Fibroblast of villous mesenchyme (primary cell): ENCODE data around the gene BTN1A1. TPM values are rescaled to one million over a fixed set of nuclear protein-coding genes. Genes with fewer than 3 reads are reported as not detected.

Experiments
- DNase-seq: peaks from one replicate; pipeline ENCODE4 v3.0.0-alpha.2; 2010; ENCODE audit warnings: low read depth
- H3K4me3 ChIP-seq: 2 replicates; pipeline ENCODE4 v1.5.1; 2011; ENCODE audit warnings: low read depth, mild to moderate bottlenecking, low read length
- total RNA-seq: library from RNA; depleted of rRNA; stranded (reverse); fragments of >200 nt; gene quantifications from 2 replicates; pipeline ENCODE4 v1.2.3, GENCODE V29; 2012
- TF ChIP-seq, protein P1 (sequence below): IDR thresholded peaks from 2 replicates; pipeline ENCODE4 v1.5.1; 2012; ENCODE audit warnings: low read depth, mild to moderate bottlenecking, low read length; ENCODE audit not compliant: insufficient read depth

Gene BTN1A1
- total RNA-seq, 1 donor, result not detected

- no peak overlapping the region for H3K4me3 ChIP-seq
- DNase-seq, result no peak
- TF ChIP-seq, protein P1, sequence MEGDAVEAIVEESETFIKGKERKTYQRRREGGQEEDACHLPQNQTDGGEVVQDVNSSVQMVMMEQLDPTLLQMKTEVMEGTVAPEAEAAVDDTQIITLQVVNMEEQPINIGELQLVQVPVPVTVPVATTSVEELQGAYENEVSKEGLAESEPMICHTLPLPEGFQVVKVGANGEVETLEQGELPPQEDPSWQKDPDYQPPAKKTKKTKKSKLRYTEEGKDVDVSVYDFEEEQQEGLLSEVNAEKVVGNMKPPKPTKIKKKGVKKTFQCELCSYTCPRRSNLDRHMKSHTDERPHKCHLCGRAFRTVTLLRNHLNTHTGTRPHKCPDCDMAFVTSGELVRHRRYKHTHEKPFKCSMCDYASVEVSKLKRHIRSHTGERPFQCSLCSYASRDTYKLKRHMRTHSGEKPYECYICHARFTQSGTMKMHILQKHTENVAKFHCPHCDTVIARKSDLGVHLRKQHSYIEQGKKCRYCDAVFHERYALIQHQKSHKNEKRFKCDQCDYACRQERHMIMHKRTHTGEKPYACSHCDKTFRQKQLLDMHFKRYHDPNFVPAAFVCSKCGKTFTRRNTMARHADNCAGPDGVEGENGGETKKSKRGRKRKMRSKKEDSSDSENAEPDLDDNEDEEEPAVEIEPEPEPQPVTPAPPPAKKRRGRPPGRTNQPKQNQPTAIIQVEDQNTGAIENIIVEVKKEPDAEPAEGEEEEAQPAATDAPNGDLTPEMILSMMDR, result no peak
Measured at GRCh38 chr6:26484161-26484560, 15.9 kb upstream of the BTN1A1 start.

- TF ChIP-seq, protein P1, result no peak
- no peak for DNase-seq
- no peak overlapping the region for H3K4me3 ChIP-seq
Measured at GRCh38 chr6:26485112-26485780, 14.9 kb upstream of the BTN1A1 start.

DNA sequence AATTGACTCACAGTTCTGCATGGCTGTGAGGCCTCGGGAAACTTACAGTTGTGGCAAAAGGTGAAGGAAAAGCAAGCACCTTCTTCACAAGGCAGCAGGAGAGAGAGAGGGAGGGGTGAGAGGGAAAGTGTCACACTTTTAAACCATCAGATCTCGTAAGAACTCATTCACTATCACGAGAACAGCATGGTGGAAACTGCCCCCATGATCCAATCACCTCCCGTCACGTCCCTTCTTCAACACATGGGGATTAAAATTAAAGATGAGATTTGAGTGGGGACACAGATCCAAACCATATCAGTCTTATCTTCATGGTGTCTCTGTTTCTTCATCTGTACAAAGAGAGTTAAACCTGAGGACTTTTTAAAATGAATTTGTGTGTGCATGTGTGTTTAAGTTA is 13.7 kb upstream of the BTN1A1 start:
- H3K4me3 ChIP-seq, result no peak overlapping the region
- no peak for DNase-seq
- TF ChIP-seq, protein P1, result no peak

DNA sequence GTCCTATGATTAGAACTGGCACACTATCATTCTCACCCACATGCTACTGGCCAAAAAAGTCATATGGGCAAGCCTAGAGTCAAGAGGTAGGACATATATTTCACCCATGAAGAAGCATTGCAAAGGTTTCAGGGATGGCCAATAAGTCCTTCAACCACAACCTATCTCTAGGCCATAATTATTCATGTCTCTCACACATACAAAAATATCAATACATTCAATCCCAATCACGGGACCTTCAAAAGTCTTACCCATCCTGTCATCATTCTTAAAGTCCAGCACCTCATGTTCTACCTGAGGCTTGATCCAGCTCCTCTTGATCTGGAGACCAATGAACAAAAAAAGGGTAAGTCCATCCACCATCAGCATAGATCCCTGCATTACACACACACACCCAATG is 12.6 kb upstream of the BTN1A1 start:
- DNase-seq, result no peak
- H3K4me3 ChIP-seq, result no peak overlapping the region
- TF ChIP-seq, protein P1, result no peak

GRCh38 chr6:26489996-26490964 is 9.8 kb upstream of the BTN1A1 start:
- TF ChIP-seq, protein P1, result no peak
- DNase-seq, result no peak
- H3K4me3 ChIP-seq, result no peak overlapping the region

- TF ChIP-seq, protein P1, result no peak
- DNase-seq, result no peak
- no peak overlapping the region for H3K4me3 ChIP-seq
Measured at GRCh38 chr6:26491604-26492003, 8.5 kb upstream of the BTN1A1 start.
